Measurements from ENCODE around the gene PPP1R12C. TPM values are rescaled to one million over a fixed set of nuclear protein-coding genes. Genes with fewer than 3 reads are reported as not detected.
A peak's percentile ranks its signal among the peaks of the same experiment; 100 is the strongest.

PPP1R12C gene
- total RNA-seq, 1 experiment from 2014 or later: 79.9 TPM

- H4K5ac ChIP-seq (ENCODE audit: insufficient read length, low read depth, low read length): no peak overlapping the region
- H3K27ac ChIP-seq (ENCODE audit: insufficient read length, low read depth, low read length): no peak overlapping the region
- H4K8ac ChIP-seq (replicated peaks; ENCODE audit: insufficient read length, low read depth, low read length): no peak overlapping the region
- no peaks in the 10 kb centered on the region for H3K36me3 Mint-ChIP-seq (ENCODE audit: insufficient read depth in 1 of 3, low read depth in 3 of 3)
- DNase-seq: peak; percentile 99
- peak overlapping the region; percentile 97 to 99 (median 98) for H3K27ac Mint-ChIP-seq
- H3K4me2 ChIP-seq (ENCODE audit: insufficient read depth, insufficient read length, low read length): peak overlapping the region; percentile 35
- H2BK5ac ChIP-seq (ENCODE audit: insufficient read length, low read length): no peak overlapping the region
- no peak overlapping the region; the same call in 1 of the 2 replicates for H3K14ac ChIP-seq (ENCODE audit: insufficient read depth, low read length)
- no peak overlapping the region for H2AK5ac ChIP-seq (ENCODE audit: insufficient read length, low read length)
- H2BK120ac ChIP-seq (ENCODE audit: low read depth, low read length, poor library complexity, severe bottlenecking): no peak overlapping the region
- no peaks in the 10 kb centered on the region for H3K9me3 ChIP-seq (ENCODE audit: control insufficient read depth, low read depth, low read length)
- H4K20me1 ChIP-seq (ENCODE audit: control insufficient read depth, insufficient read depth, insufficient read length): peaks cover 3% of the 10 kb centered on the region
- H3K79me2 ChIP-seq (ENCODE audit: insufficient read depth, low read length): peaks cover 7% of the 10 kb centered on the region; the same call in 1 of the 2 replicates
- no peak overlapping the region for H3K56ac ChIP-seq (ENCODE audit: insufficient read length, low read depth, low read length)
- H3K4me1 Mint-ChIP-seq: peaks cover 21 to 30% of the 10 kb centered on the region in 2 experiments
- H3K27me3 Mint-ChIP-seq (ENCODE audit: low read depth): peaks cover 4% of the 10 kb centered on the region
- peak overlapping the region; percentile 91 to 97 for H3K4me3 Mint-ChIP-seq
- H3K27me3 ChIP-seq (ENCODE audit: insufficient read depth, low read length): no peaks in the 10 kb centered on the region
- peak overlapping the region; percentile 30 for H3K18ac ChIP-seq (ENCODE audit: insufficient read length, low read depth, low read length)
- no peak for TF ChIP-seq CTCF (conservative IDR thresholded peaks at IDR 0.05)
- no peak overlapping the region for H4K91ac ChIP-seq (ENCODE audit: insufficient read length, low read depth, low read length)
- peak overlapping the region; percentile 25 for H3K9ac ChIP-seq (ENCODE audit: extremely low read depth, insufficient read length, low read length)
- no CpG with 5 or more reads among the region's 44 CpGs for WGBS (ENCODE audit: extremely low coverage, insufficient read length, low lambda C conversion rate)
- H2BK20ac ChIP-seq (ENCODE audit: low read depth, low read length, poor library complexity, severe bottlenecking): no peak overlapping the region
- no peak overlapping the region for H2BK12ac ChIP-seq (ENCODE audit: insufficient read length, low read depth, low read length)
- H2AFZ ChIP-seq (ENCODE audit: low read length): peak overlapping the region; percentile 62
- H3T11ph ChIP-seq (ENCODE audit: low read length): no peak overlapping the region
- H3K79me1 ChIP-seq (ENCODE audit: insufficient read depth, low read depth, low read length, poor library complexity, severe bottlenecking): peaks cover 5% of the 10 kb centered on the region
- H3K9me3 Mint-ChIP-seq: no peaks in the 10 kb centered on the region
- no peaks in the 10 kb centered on the region for H3K4me1 ChIP-seq (ENCODE audit: insufficient read depth, low read length)
- H3K23me2 ChIP-seq (ENCODE audit: insufficient read length, low read depth, low read length, poor library complexity, severe bottlenecking): peaks cover 15% of the 10 kb centered on the region
- H3K4ac ChIP-seq (ENCODE audit: low read depth, low read length): no peak overlapping the region
- no peak overlapping the region for H2BK15ac ChIP-seq (ENCODE audit: low read depth, low read length)
- H3K23ac ChIP-seq (ENCODE audit: insufficient read length, low read depth, low read length): no peak overlapping the region
Observed at GRCh38 chr19:55117663-55118391, 390 bp upstream of the PPP1R12C start.

Measured in H9 (cell line).